Lower leg skin (tissue), 3 donors: ENCODE data around the gene CADM1.

ENCODE experiments used
- POLR2A ChIP-seq, 2 donors: fragments of 450-650 bp; IDR thresholded peaks; one replicate each; pipeline ENCODE4 v1.6.1; 2016 to 2017; ENCODE audit warnings: antibody characterized with exemption in 2 of 2, mild to moderate bottlenecking in 1 of 2, moderate library complexity in 1 of 2
- TF ChIP-seq, protein P1 (sequence below), 3 donors: fragments of 450-650 bp; IDR thresholded peaks; one replicate each; pipeline ENCODE4 v1.5.1; 2016; ENCODE audit warnings: antibody characterized with exemption in 3 of 3, mild to moderate bottlenecking in 3 of 3, moderate library complexity in 2 of 3

DNA sequence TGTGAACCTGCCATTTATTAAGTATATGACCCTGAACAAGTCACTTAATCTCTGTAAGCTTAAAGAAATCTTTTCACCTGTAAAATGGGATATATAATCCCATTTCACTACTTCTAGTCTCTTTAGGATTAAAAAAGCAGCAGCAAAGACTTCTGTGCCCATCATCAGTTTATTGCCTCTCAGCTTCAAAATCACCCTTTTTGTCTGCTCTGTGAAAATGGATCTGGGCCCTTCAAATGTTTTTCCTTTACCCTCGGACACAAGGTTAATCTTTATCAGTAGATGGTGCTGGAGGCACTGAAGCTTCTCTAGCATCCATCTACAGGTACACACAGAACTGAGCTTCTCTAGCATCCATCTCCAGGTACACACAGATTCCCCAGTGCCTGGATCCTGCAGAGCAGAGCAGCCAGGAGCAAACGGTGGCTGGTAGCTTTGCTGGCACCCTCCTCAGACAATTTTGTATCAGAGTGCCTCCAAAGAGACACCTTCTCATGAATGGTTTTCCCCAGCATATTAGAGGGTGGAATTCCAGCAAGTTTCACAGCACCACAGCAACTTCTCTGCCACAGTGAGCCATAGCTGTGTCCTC lies 56.8 kb downstream of the CADM1 start:
- TF ChIP-seq POLR2A (IDR thresholded peaks at IDR 0.05), result no peak
- TF ChIP-seq, protein P1, sequence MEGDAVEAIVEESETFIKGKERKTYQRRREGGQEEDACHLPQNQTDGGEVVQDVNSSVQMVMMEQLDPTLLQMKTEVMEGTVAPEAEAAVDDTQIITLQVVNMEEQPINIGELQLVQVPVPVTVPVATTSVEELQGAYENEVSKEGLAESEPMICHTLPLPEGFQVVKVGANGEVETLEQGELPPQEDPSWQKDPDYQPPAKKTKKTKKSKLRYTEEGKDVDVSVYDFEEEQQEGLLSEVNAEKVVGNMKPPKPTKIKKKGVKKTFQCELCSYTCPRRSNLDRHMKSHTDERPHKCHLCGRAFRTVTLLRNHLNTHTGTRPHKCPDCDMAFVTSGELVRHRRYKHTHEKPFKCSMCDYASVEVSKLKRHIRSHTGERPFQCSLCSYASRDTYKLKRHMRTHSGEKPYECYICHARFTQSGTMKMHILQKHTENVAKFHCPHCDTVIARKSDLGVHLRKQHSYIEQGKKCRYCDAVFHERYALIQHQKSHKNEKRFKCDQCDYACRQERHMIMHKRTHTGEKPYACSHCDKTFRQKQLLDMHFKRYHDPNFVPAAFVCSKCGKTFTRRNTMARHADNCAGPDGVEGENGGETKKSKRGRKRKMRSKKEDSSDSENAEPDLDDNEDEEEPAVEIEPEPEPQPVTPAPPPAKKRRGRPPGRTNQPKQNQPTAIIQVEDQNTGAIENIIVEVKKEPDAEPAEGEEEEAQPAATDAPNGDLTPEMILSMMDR (IDR thresholded peaks at IDR 0.05), result no peak
